ENCODE results near the gene KLRK1. TPM values are rescaled to one million over a fixed set of nuclear protein-coding genes. Genes with fewer than 3 reads are reported as not detected.
A peak's percentile ranks its signal among the peaks of the same experiment; 100 is the strongest.
"Not testable (repeated sequence)": the region's sequence is repeated elsewhere in the genome, so short reads cannot be mapped to it uniquely, and the experiment has no call there.

KLRK1 gene
- total RNA-seq, 2 experiments from 2014 or later: 135 to 195 TPM

DNA sequence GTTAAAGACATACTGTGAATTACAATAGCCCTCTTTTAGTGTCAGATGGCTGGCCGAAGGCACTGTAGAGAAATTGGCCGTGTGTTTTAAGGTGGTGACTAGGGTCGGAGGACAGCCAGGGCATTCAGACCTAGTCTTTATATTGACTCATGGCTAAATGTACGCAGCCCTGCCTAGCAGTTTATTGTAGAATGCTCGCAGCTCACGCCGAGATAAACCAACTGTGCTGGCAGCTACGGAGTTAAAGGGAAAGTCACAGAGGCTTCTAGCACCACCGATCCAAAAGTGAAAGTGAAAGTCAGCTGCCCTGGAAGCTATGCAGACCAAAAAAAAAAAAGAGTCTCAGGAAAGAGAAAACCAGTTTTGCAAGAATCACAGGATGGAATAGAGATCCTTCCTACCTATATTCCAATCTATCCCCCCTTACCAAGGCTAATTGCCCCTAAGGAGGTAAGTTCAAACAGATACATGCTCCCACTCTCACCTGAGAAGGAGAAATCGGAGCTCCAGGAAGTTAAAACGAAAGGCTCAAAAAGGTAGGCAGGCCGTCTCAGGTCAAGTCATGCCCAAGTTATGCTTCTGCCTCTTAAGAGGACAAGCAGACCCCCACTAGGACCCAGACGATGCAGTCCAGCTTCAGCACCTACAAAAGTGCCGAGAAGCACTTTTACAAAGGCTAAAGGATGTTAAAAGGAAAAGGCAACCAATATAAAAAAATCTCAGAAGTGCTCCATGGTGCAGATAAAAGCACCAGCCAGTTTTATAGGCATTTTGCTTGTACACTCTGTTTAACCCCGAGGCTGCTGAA is 24.8 kb downstream of the KLRK1 start:
- no peaks in the 10 kb centered on the region for H3K27me3 Mint-ChIP-seq
- CTCF ChIA-PET: interaction anchor here (0.9 to 4.6 kb wide), 12 partner anchors 12 to 212 kb away, joined by 3 to 24 read pairs (median 5); no protein-coding TSS in a partner anchor
- no peak overlapping the region for H3K4me3 Mint-ChIP-seq
- DNase-seq: peak; percentile 85
- H3K4me1 Mint-ChIP-seq: peaks cover 38% of the 10 kb centered on the region
- no peak overlapping the region for H3K27ac Mint-ChIP-seq
- ATAC-seq: peak; percentile 68
- peaks cover 48% of the 10 kb centered on the region for H3K36me3 Mint-ChIP-seq
- H3K9me3 Mint-ChIP-seq (ENCODE audit: low read depth): peaks cover 4% of the 10 kb centered on the region

- Mint-ChIP-seq H3K27ac (no peak overlapping the region), H3K4me3 (no peak overlapping the region), H3K4me1 (peaks cover 37% of the 10 kb centered on the region), H3K27me3 (no peaks in the 10 kb centered on the region), H3K36me3 (peaks cover 44% of the 10 kb centered on the region), H3K9me3 (ENCODE audit: low read depth) (peaks cover 4% of the 10 kb centered on the region)
- CTCF ChIA-PET: interaction anchor here (1.3 to 4.6 kb wide), 4 partner anchors 13 to 128 kb away, joined by 3 to 24 read pairs (median 12); no protein-coding TSS in a partner anchor
- DNase-seq (peak; percentile 56), ATAC-seq (peak; percentile 59)
Observed at GRCh38 chr12:10363914-10364814, 25.7 kb downstream of the KLRK1 start.

- ATAC-seq (no peak), DNase-seq (no peak)
- Mint-ChIP-seq H3K27me3 (no peaks in the 10 kb centered on the region), H3K27ac (no peak overlapping the region), H3K36me3 (peaks cover 45% of the 10 kb centered on the region), H3K4me3 (no peak overlapping the region), H3K9me3 (ENCODE audit: low read depth) (peaks cover 4% of the 10 kb centered on the region), H3K4me1 (peaks cover 40% of the 10 kb centered on the region)
- CTCF ChIA-PET: interaction anchor here (4.6 kb wide), 1 partner anchor 127 kb away, joined by 24 read pairs; no protein-coding TSS in a partner anchor
Observed at GRCh38 chr12:10363658-10363913, 26.3 kb downstream of the KLRK1 start.

GRCh38 chr12:10362828-10363657 is 26.8 kb downstream of the KLRK1 start:
- no peak for DNase-seq
- Mint-ChIP-seq H3K4me3 (no peak overlapping the region), H3K9me3 (ENCODE audit: low read depth) (peaks cover 2% of the 10 kb centered on the region), H3K27ac (peak overlapping the region; percentile 48), H3K4me1 (peaks cover 36% of the 10 kb centered on the region), H3K36me3 (peaks cover 45% of the 10 kb centered on the region), H3K27me3 (no peaks in the 10 kb centered on the region)
- no peak for ATAC-seq
- CTCF ChIA-PET: interaction anchor here (0.6 to 4.6 kb wide), 2 partner anchors 21 to 127 kb away, joined by 3 to 24 read pairs; no protein-coding TSS in a partner anchor

- H3K36me3 Mint-ChIP-seq: peaks cover 46% of the 10 kb centered on the region
Observed at GRCh38 chr12:10362325-10362724, 27.5 kb downstream of the KLRK1 start.

DNA sequence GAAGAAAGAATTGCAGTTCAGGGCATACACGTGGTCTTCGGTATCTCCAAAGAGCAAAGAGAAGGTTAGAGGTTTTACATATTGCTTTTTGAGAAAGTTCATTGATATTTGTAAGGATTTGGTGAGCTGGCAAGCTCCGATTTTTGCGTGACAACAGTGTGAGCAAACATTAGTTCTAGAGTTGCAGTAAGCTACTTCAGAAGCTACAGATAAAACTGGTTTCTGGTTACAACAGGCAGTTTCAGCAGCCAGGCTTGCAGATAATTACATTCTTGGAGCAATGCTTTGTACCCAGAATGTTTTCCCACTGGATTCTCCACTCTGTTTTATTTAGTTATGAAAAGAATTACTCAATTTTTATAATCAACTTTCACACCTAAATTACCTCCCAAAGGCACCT is 28.2 kb downstream of the KLRK1 start:
- H3K27ac Mint-ChIP-seq: no peak overlapping the region
- ATAC-seq (no peak), DNase-seq (no peak)
- CTCF ChIA-PET: interaction anchor here (0.8 kb wide), 1 partner anchor 197 kb away, joined by 4 read pairs; no protein-coding TSS in a partner anchor
- H3K9me3 Mint-ChIP-seq (ENCODE audit: low read depth): no peaks in the 10 kb centered on the region
- H3K4me3 Mint-ChIP-seq: no peak overlapping the region
- peaks cover 45% of the 10 kb centered on the region for H3K36me3 Mint-ChIP-seq
- no peaks in the 10 kb centered on the region for H3K27me3 Mint-ChIP-seq
- peaks cover 30% of the 10 kb centered on the region for H3K4me1 Mint-ChIP-seq

More at GRCh38 chr12:10362325-10362724, 27.5 kb downstream of the KLRK1 start:
- Mint-ChIP-seq H3K4me1 (peaks cover 33% of the 10 kb centered on the region), H3K27me3 (no peaks in the 10 kb centered on the region), H3K4me3 (no peak overlapping the region), H3K9me3 (ENCODE audit: low read depth) (no peaks in the 10 kb centered on the region), H3K27ac (peak overlapping the region; percentile 48)
- ATAC-seq (no peak), DNase-seq (no peak)
- CTCF ChIA-PET: interaction anchor here (0.6 kb wide), 1 partner anchor 20 kb away, joined by 3 read pairs; no protein-coding TSS in a partner anchor

DNA sequence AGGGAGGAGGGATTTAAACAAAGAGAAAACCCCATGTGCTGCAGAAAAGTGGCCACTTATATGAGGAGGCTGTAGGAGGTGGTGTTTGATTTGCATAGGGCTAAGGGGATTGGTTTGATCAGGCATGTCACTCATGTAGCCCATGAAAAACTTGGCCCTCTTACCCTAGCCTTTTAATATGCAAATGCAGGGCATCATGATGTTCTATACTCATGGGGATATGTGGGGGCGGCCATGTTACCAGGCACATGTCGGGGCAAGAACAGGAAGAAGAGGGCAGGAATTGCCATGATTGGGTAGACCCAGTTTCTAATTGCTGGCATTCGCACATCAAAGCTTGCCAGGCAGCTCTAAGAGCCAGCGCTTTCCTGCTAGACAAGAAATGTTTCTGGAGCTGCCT is 28.8 kb downstream of the KLRK1 start:
- no peak for ATAC-seq
- Mint-ChIP-seq H3K27me3 (no peaks in the 10 kb centered on the region), H3K27ac (no peak overlapping the region), H3K4me1 (peaks cover 30% of the 10 kb centered on the region), H3K4me3 (no peak overlapping the region), H3K36me3 (peaks cover 43% of the 10 kb centered on the region), H3K9me3 (ENCODE audit: low read depth) (no peaks in the 10 kb centered on the region)
- CTCF ChIA-PET: interaction anchor here (0.8 to 1.0 kb wide), 2 partner anchors 125 to 197 kb away, joined by 3 to 4 read pairs; no protein-coding TSS in a partner anchor
- no peak for DNase-seq

DNA sequence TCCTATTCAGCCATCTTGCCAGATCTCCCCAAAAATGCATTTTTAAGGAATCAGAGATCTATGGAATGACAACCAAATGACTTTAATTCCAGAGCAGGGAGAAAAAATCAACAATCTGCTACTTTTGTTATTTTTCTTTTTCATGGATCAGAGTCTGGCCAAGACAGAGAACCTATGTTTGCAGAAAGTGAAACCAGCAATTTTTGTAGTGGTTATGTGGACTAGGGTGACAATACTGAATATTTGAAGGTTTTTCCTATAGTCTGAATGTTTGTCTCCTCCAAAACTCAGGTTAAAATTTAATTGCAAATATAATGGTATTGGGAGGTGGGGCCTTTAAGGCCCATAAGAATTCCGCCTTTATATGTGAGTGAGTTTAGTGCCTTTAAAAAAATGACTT is 30.9 kb downstream of the KLRK1 start:
- ATAC-seq: no peak
- Mint-ChIP-seq H3K36me3 (peaks cover 43% of the 10 kb centered on the region), H3K9me3 (ENCODE audit: low read depth) (peaks cover 3% of the 10 kb centered on the region), H3K4me3 (no peak overlapping the region), H3K27me3 (no peaks in the 10 kb centered on the region), H3K27ac (peak overlapping the region; percentile 40), H3K4me1 (peaks cover 30% of the 10 kb centered on the region)
- CTCF ChIA-PET: no interaction called here
- no peak for DNase-seq

GRCh38 chr12:10358131-10358530 is 31.7 kb downstream of the KLRK1 start:
- Mint-ChIP-seq H3K27ac (no peak overlapping the region), H3K4me3 (no peak overlapping the region), H3K27me3 (no peaks in the 10 kb centered on the region), H3K4me1 (peaks cover 30% of the 10 kb centered on the region), H3K36me3 (peaks cover 46% of the 10 kb centered on the region), H3K9me3 (ENCODE audit: low read depth) (peaks cover 5% of the 10 kb centered on the region)
- CTCF ChIA-PET: no interaction called here
- ATAC-seq (no peak), DNase-seq (no peak)

- peaks cover 42% of the 10 kb centered on the region for H3K36me3 Mint-ChIP-seq
- peaks cover 13% of the 10 kb centered on the region for H3K4me1 Mint-ChIP-seq
Observed at GRCh38 chr12:10354502-10354901, 35.3 kb downstream of the KLRK1 start.

DNA sequence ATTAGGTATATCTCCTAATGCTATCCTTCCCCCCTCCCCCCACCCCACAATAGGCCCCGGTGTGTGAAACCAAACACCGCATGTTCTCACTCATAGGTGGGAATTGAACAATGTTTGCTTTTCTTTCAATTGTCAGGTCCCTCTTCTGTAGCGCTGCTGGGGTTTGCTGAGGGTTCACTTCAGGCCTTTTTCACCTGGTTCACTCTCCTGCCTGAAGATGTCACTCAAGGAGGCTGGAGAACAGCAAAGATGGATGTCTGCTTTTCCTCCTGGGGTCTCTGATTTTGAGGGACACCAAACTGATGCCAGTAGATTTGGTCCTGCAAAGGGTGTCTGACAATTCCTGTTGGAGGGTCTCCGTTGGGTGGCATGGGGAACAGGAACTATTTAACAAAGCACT is 35.8 kb downstream of the KLRK1 start:
- CTCF ChIA-PET: no interaction called here
- ATAC-seq (no peak), DNase-seq (no peak)
- Mint-ChIP-seq H3K27me3 (no peaks in the 10 kb centered on the region), H3K36me3 (peaks cover 40% of the 10 kb centered on the region), H3K9me3 (ENCODE audit: low read depth) (peaks cover 27% of the 10 kb centered on the region), H3K4me3 (no peak overlapping the region), H3K27ac (no peak overlapping the region), H3K4me1 (peaks cover 10% of the 10 kb centered on the region)

More at GRCh38 chr12:10354502-10354901, 35.3 kb downstream of the KLRK1 start:
- H3K27me3 Mint-ChIP-seq: no peaks in the 10 kb centered on the region
- H3K27ac Mint-ChIP-seq: no peak overlapping the region
- H3K9me3 Mint-ChIP-seq (ENCODE audit: low read depth): peaks cover 26% of the 10 kb centered on the region
- ATAC-seq: no peak
- DNase-seq: no peak
- no peak overlapping the region for H3K4me3 Mint-ChIP-seq
- CTCF ChIA-PET: no interaction called here

GRCh38 chr12:10351457-10351856 is 38.4 kb downstream of the KLRK1 start:
- H3K9me3 Mint-ChIP-seq (ENCODE audit: low read depth): peaks cover 28% of the 10 kb centered on the region
- not testable (repeated sequence) for DNase-seq, H3K27ac Mint-ChIP-seq, ATAC-seq, H3K27me3 Mint-ChIP-seq, H3K4me3 Mint-ChIP-seq, H3K4me1 Mint-ChIP-seq
- CTCF ChIA-PET: interaction anchor here (1.4 kb wide), 1 partner anchor 23 kb away, joined by 3 read pairs; no protein-coding TSS in a partner anchor
- H3K36me3 Mint-ChIP-seq: peaks cover 22% of the 10 kb centered on the region

Data from activated CD8-positive, alpha-beta memory T cell treated with anti-CD3 and anti-CD28 coated beads, Interleukin-2, amount 10 ng/mL, durations not matched to agents 7 days and 5 days (primary cell).